Neural crest cell (in vitro differentiated cells): ENCODE measurements around the gene FGR. TPM values are rescaled to one million over a fixed set of nuclear protein-coding genes. Genes with fewer than 3 reads are reported as not detected.

Source experiments
- DNase-seq: peaks from one replicate; pipeline ENCODE4 v3.0.0; 2021; ENCODE audit warnings: low read depth, mixed read lengths, low spot score
- H3K27ac Mint-ChIP-seq: one replicate; pipeline ENCODE4 v1.8.0; 2021; ENCODE audit warnings: mild to moderate bottlenecking, mixed read lengths; ENCODE audit not compliant: unreplicated experiment
- H3K27me3 Mint-ChIP-seq: 2 replicates; pipeline ENCODE4 v1.8.0; 2021; ENCODE audit warnings: low read depth, mild to moderate bottlenecking, mixed read lengths
- H3K36me3 Mint-ChIP-seq: 2 replicates; pipeline ENCODE4 v1.8.0; 2021; ENCODE audit warnings: low read depth, mild to moderate bottlenecking, mixed read lengths
- H3K4me1 Mint-ChIP-seq: 2 replicates; pipeline ENCODE4 v1.8.0; 2021; ENCODE audit warnings: mixed read lengths
- H3K4me3 Mint-ChIP-seq: one replicate; pipeline ENCODE4 v1.8.0; 2021; ENCODE audit warnings: mild to moderate bottlenecking, mixed read lengths
- H3K9me3 Mint-ChIP-seq: 2 replicates; pipeline ENCODE4 v1.8.0; 2021; ENCODE audit warnings: mixed read lengths
- total RNA-seq: library from RNA; stranded (reverse); gene quantifications from 2 replicates; pipeline ENCODE4 v1.2.1, GENCODE V29; 2021
- TF ChIP-seq, protein P1 (sequence below): fragments of 200-600 bp; sonication (generic); conservative IDR thresholded peaks from 2 replicates; pipeline ENCODE4 v1.5.0; 2021; ENCODE audit warnings: antibody characterized with exemption, mild to moderate bottlenecking

Gene FGR
- total RNA-seq, 1 donor from 2014 or later, result not detected

DNA sequence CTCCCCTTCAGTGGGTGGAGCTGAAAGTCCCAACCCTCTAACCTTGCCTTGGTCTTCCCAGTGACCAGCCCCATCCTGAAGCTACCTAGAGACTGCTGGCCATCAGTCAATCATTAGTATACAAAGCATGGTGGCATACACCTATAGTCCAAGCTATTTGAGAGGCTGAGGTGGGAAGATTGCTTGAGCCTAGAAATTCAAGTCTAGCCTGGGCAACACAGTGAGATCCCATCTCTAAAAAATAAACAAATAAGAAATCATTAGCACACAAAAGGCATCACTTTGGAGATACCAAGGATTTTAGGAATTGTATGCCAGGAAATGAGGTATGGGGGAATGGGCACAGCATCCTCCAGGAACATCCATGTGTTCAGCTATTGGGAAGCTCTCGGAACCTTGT lies 41.4 kb upstream of the FGR start:
- Mint-ChIP-seq H3K4me3 (no peak overlapping the region), H3K27ac (no peak overlapping the region)

DNA sequence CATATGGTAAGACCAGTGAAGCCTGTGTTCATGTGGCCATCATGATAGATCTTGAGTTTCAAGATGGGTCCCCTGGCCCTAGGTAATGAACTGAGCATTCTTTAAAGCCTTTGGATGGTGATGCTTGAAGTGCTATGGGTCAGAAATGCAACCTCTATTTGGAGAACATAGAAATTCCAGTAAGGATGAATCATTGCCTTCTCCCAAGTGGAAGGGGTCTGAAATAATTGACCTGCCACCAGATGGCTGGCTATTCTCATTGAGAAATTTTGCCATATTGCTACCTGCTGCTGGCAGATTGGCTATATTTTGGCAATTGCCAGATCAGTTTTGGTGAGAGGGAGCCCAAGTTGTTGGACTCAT lies 37.7 kb upstream of the FGR start:
- Mint-ChIP-seq H3K27ac (peak overlapping the region; percentile 94), H3K27me3 (peaks cover 6% of the 10 kb centered on the region), H3K4me1 (peaks cover 40% of the 10 kb centered on the region), H3K9me3 (peaks cover 2% of the 10 kb centered on the region), H3K36me3 (no peaks in the 10 kb centered on the region), H3K4me3 (peak overlapping the region; percentile 82)
- DNase-seq, result no peak
- TF ChIP-seq, protein P1, sequence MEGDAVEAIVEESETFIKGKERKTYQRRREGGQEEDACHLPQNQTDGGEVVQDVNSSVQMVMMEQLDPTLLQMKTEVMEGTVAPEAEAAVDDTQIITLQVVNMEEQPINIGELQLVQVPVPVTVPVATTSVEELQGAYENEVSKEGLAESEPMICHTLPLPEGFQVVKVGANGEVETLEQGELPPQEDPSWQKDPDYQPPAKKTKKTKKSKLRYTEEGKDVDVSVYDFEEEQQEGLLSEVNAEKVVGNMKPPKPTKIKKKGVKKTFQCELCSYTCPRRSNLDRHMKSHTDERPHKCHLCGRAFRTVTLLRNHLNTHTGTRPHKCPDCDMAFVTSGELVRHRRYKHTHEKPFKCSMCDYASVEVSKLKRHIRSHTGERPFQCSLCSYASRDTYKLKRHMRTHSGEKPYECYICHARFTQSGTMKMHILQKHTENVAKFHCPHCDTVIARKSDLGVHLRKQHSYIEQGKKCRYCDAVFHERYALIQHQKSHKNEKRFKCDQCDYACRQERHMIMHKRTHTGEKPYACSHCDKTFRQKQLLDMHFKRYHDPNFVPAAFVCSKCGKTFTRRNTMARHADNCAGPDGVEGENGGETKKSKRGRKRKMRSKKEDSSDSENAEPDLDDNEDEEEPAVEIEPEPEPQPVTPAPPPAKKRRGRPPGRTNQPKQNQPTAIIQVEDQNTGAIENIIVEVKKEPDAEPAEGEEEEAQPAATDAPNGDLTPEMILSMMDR, result no peak

More for the DNA sequence above, 41.4 kb upstream of the FGR start:
- DNase-seq, result no peak
- Mint-ChIP-seq H3K36me3 (peaks cover 8% of the 10 kb centered on the region), H3K4me1 (peaks cover 22% of the 10 kb centered on the region), H3K9me3 (peaks cover 13% of the 10 kb centered on the region), H3K27me3 (no peaks in the 10 kb centered on the region)
- TF ChIP-seq, protein P1, result no peak

DNA sequence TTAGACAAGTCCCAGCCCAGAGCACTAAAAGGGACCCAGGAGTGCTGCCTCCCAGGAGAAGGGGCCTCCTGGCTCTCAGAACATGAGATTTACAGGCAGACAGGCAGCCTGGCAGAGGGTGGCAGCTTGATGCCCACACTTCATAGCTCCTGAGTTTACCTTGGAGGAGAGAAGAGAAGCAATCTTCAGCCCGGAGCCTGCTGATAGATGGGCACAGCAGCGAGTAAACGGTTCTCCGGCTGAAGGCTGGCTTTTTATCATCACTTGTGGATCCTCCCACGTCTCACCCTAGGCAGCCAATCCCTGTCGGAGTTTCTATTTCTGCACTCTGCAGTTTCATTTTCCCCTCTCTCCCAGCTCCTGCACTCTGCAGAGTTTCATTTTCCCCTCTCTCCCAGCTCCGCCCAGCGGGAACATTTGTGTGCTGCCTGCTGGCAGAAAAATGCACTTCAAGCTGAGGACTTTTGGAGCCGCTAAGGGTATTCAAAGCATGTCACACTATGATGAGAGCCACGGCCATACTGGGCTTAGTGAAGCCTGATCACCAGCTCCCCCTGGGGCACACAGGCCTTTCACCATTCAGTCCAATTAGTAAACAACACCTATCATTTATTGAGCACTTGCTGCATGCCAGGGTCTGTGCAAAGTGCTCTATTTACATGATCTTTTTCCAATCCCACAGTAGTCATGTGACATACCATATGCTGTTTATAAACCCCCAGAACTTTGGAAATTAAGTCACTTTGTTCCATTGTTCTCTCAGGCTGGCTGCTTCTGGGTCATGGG lies 37.2 kb upstream of the FGR start, which contains the start of gene IFI6:
Gene IFI6, minus strand, starts transcription at position 229 of the 786 bp plus-strand sequence. CDS start 2,878 bp downstream, outside the sequence.
- Mint-ChIP-seq H3K27me3 (peaks cover 6% of the 10 kb centered on the region), H3K9me3 (peaks cover 2% of the 10 kb centered on the region), H3K27ac (peak within 1 kb of the TSS; percentile 94), H3K36me3 (no peaks in the 10 kb centered on the region), H3K4me1 (peaks cover 40% of the 10 kb centered on the region), H3K4me3 (peak within 1 kb of the TSS; percentile 82)
- TF ChIP-seq, protein P1, result peak; percentile 54
- DNase-seq, result peak; percentile 72

DNA sequence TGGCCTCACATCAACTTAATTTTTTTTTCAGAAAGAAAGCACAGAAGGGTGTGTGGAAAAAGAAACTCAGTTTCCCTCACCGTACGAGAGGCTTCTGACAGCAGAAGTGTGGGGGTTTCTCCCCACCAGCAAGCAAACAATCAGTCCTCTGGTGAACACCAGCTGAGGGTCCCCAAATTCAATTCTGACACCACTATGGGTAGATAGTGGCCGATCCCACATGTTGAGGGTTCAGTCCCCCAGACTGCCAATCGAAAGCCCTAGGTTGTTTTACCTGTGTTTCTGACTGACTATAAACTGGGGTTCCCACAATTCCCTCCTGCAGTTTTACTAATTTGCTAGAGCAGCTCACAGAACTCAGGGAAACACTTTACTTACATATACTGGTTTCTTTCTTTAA lies 34.9 kb upstream of the FGR start:
- TF ChIP-seq, protein P1, result no peak
- DNase-seq, result no peak
- Mint-ChIP-seq H3K27ac (no peak overlapping the region), H3K27me3 (peaks cover 6% of the 10 kb centered on the region), H3K4me1 (peaks cover 40% of the 10 kb centered on the region), H3K36me3 (no peaks in the 10 kb centered on the region), H3K9me3 (no peaks in the 10 kb centered on the region), H3K4me3 (peak overlapping the region; percentile 78)

DNA sequence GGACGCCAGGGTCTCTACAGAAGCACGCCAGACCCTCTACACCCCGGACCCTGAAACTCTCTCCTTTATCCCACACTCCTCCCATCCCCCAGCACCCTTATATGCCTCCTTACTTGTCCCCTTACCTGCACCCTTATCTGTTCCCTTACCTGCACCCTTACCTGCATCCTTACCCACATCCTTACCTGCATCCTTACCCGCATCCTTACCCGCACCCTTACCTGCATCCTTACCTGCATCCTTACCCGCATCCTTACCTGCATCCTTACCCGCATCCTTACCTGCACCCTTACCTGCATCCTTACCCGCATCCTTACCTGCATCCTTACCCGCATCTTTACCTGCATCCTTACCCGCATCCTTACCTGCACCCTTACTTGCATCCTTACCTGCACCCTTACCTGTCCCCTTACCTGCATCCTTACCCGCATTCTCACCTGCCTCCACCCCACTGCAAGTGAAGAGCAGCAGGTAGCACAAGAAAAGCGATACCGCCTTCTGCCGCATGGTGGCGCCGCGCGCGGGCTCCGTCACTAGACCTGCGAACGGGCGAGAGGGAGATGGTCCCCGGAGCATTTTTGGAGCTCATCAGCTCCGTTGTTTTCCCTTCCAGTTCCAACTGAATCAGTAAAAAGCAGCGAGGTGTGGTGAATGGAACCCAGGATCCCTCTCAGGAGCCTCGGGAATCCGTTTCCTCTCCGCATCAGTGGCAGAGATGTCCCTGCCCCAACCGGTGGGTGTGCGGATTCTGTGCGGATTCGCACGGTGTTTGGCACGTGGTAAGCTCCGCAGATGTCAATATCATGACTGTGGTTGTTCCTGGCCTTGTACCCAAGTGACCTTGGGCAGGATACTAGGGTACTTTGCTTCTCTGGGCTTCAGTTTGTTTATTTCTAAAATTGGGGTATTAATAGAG lies 34.1 kb upstream of the FGR start:
- H3K27ac Mint-ChIP-seq, result peak overlapping the region; percentile 10
- H3K36me3 Mint-ChIP-seq, result no peaks in the 10 kb centered on the region

More for the DNA sequence above, 34.1 kb upstream of the FGR start:
- peak; percentile 87 for DNase-seq
- Mint-ChIP-seq H3K4me3 (peak overlapping the region; percentile 78), H3K4me1 (peaks cover 37% of the 10 kb centered on the region), H3K9me3 (no peaks in the 10 kb centered on the region), H3K27me3 (peaks cover 6% of the 10 kb centered on the region)
- TF ChIP-seq, protein P1, result peak; percentile 92
